SK-N-SH (cell line): ENCODE measurements around the gene YPEL1. TPM values are rescaled to one million over a fixed set of nuclear protein-coding genes. Genes with fewer than 3 reads are reported as not detected.

Source experiments
- CTCF ChIA-PET: fragments of 300-600, 350-600 bp; formaldehyde crosslinking; extraction: SDS; loops from one replicate; lab custom pipeline; 2021; lab: Yijun Ruan, JAX
- POLR2A ChIA-PET: fragments of 350-600 bp; sonication (Branson Sonifier 250); formaldehyde crosslinking; extraction: SDS; loops from one replicate; lab custom pipeline; 2020; ENCODE audit warnings: antibody characterized with exemption, inconsistent platforms; lab: Yijun Ruan, JAX
- DNase-seq: peaks from one replicate; pipeline ENCODE4 v3.0.0; 2012
- H2AFZ ChIP-seq: fragments of 200-600 bp; sonication (generic); 2 replicates; pipeline ENCODE4 v1.8.1; 2016; ENCODE audit warnings: antibody characterized with exemption, mild to moderate bottlenecking, low read depth
- H3F3A ChIP-seq: fragments of 200-600 bp; sonication (generic); replicated peaks from 2 replicates; pipeline ENCODE3; 2016; ENCODE audit warnings: antibody characterized with exemption, mild to moderate bottlenecking; ENCODE audit not compliant: insufficient read depth
- H3K27ac ChIP-seq, 2 experiments: fragments of 200-500 bp in 1 of 2; fragments of 200-600 bp in 1 of 2; sonication (Bioruptor generic) in 1 of 2; sonication (generic), shearing (Covaris generic) in 1 of 2; 2 replicates each; pipeline versions ENCODE4 v1.5.1 to v1.6.1; 2014 to 2016; ENCODE audit warnings: low read depth in 2 of 2, inconsistent platforms in 1 of 2, low read length in 1 of 2, mild to moderate bottlenecking in 1 of 2, mixed read lengths in 1 of 2
- H3K27me3 ChIP-seq: fragments of 200-600 bp; sonication (generic), shearing (Covaris generic); 2 replicates; pipeline ENCODE4 v1.6.1; 2016; ENCODE audit warnings: mixed run types; ENCODE audit not compliant: insufficient read depth
- H3K36me3 ChIP-seq, 2 experiments: fragments of 200-500 bp in 1 of 2; fragments of 200-600 bp in 1 of 2; sonication (Bioruptor generic) in 1 of 2; sonication (generic) in 1 of 2; replicated peaks in 1 of 2; 2 replicates each; pipeline versions ENCODE3 to v1.5.1; 2014 to 2016; ENCODE audit warnings: low read length in 1 of 2, mild to moderate bottlenecking in 1 of 2; ENCODE audit not compliant: insufficient read depth in 2 of 2, control insufficient read depth in 1 of 2
- H3K4me1 ChIP-seq, 2 experiments: fragments of 200-500 bp in 1 of 2; fragments of 200-600 bp in 1 of 2; sonication (Bioruptor generic) in 1 of 2; sonication (generic), shearing (Covaris generic) in 1 of 2; 2 replicates each; pipeline versions ENCODE4 v1.5.1 to v1.6.1; 2014 to 2016; ENCODE audit warnings: low read depth in 1 of 2, low read length in 1 of 2, mixed run types in 1 of 2; ENCODE audit not compliant: insufficient read depth in 2 of 2, control insufficient read depth in 1 of 2
- H3K4me2 ChIP-seq: fragments of 200-600 bp; sonication (generic), shearing (Covaris generic); 2 replicates; pipeline ENCODE4 v1.6.1; 2017; ENCODE audit warnings: mixed run types
- H3K4me3 ChIP-seq, 2 experiments: fragments of 200-500 bp in 1 of 2; fragments of 200-600 bp in 1 of 2; sonication (Bioruptor generic) in 1 of 2; sonication (generic), shearing (Covaris generic) in 1 of 2; 2 replicates each; pipeline versions ENCODE4 v1.5.1 to v1.8.1; 2014 to 2016; ENCODE audit warnings: low read depth in 2 of 2, inconsistent platforms in 1 of 2, low read length in 1 of 2, mild to moderate bottlenecking in 1 of 2, mixed read lengths in 1 of 2, moderate library complexity in 1 of 2
- H3K79me2 ChIP-seq: fragments of 200-600 bp; sonication (generic); 2 replicates; pipeline ENCODE4 v1.8.1; 2017; ENCODE audit warnings: mild to moderate bottlenecking; ENCODE audit not compliant: insufficient read depth
- H3K9ac ChIP-seq: fragments of 200-600 bp; sonication (generic); 2 replicates; pipeline ENCODE4 v1.6.1; 2017; ENCODE audit warnings: mixed run types
- H3K9me2 ChIP-seq: fragments of 200-600 bp; sonication (generic); 2 replicates; pipeline ENCODE4 v1.6.1; 2017; ENCODE audit warnings: mixed run types
- H3K9me3 ChIP-seq: fragments of 200-600 bp; sonication (generic); 2 replicates; pipeline ENCODE4 v1.6.1; 2017; ENCODE audit warnings: mixed run types, mild to moderate bottlenecking, moderate library complexity
- H4K20me1 ChIP-seq: fragments of 200-600 bp; sonication (generic); 2 replicates; pipeline ENCODE4 v1.6.1; 2017; ENCODE audit warnings: mild to moderate bottlenecking, mixed run types; ENCODE audit not compliant: insufficient read depth
- ELF1 ChIP-seq: IDR thresholded peaks from 2 replicates; pipeline ENCODE4 v1.4.0; 2012
- EP300 ChIP-seq, 2 experiments: IDR thresholded peaks; 2 replicates each; pipeline versions ENCODE4 v1.4.0 to v1.6.1; 2012; ENCODE audit warnings: borderline replicate concordance in 1 of 2, low read depth in 1 of 2, low read length in 1 of 2
- FOXM1 ChIP-seq: IDR thresholded peaks from 2 replicates; pipeline ENCODE4 v1.4.0; 2012; ENCODE audit warnings: low read depth, mild to moderate bottlenecking
- GATA2 ChIP-seq: sonication (generic); formaldehyde crosslinking; IDR thresholded peaks from 2 replicates; pipeline ENCODE4 v1.5.0; 2020; ENCODE audit warnings: mild to moderate bottlenecking, missing genetic modification reagents
- NFIC ChIP-seq: IDR thresholded peaks from 2 replicates; pipeline ENCODE4 v1.4.0; 2012; ENCODE audit warnings: borderline replicate concordance
- NRF1 ChIP-seq: IDR thresholded peaks from 2 replicates; pipeline ENCODE4 v1.6.1; 2012; ENCODE audit warnings: low read depth, mild to moderate bottlenecking, low read length
- POLR2AphosphoS5 ChIP-seq: IDR thresholded peaks from 2 replicates; pipeline ENCODE4 v1.6.1; 2012; ENCODE audit warnings: low read depth, low read length
- RAD21 ChIP-seq: IDR thresholded peaks from 2 replicates; pipeline ENCODE4 v1.6.1; 2012; ENCODE audit warnings: mild to moderate bottlenecking, low read length
- RCOR1 ChIP-seq: fragments of 150-350 bp; IDR thresholded peaks from 2 replicates; pipeline ENCODE4 v1.6.1; 2017; ENCODE audit warnings: antibody characterized with exemption, low read length
- RFX5 ChIP-seq: IDR thresholded peaks from 2 replicates; pipeline ENCODE4 v1.6.1; 2012; ENCODE audit warnings: mild to moderate bottlenecking, improper control_type of control experiment, low read length
- RXRA ChIP-seq: IDR thresholded peaks from 2 replicates; pipeline ENCODE4 v1.4.0; 2012; ENCODE audit warnings: low read depth, mild to moderate bottlenecking, borderline replicate concordance
- SIN3A ChIP-seq: IDR thresholded peaks from 2 replicates; pipeline ENCODE4 v1.6.1; 2012; ENCODE audit warnings: low read depth, mild to moderate bottlenecking, low read length, moderate library complexity, borderline replicate concordance
- TEAD4 ChIP-seq: IDR thresholded peaks from 2 replicates; pipeline ENCODE4 v1.4.0; 2012; ENCODE audit warnings: mild to moderate bottlenecking, borderline replicate concordance; ENCODE audit not compliant: insufficient read depth
- USF2 ChIP-seq: fragments of 150-350 bp; IDR thresholded peaks from 2 replicates; pipeline ENCODE4 v1.6.1; 2017; ENCODE audit warnings: antibody characterized with exemption, low read length, low read depth, borderline replicate concordance
- YY1 ChIP-seq: IDR thresholded peaks from 2 replicates; pipeline ENCODE4 v1.4.0; 2012; ENCODE audit warnings: low read depth, mild to moderate bottlenecking
- WGBS: methylation state at CpG from one replicate; pipeline ENCODE4 v1.1.6; 2017; ENCODE audit warnings: low lambda C conversion rate; 5-methylcytosine and 5-hydroxymethylcytosine counted together
- polyA plus RNA-seq, 3 experiments: library from polyadenylated mRNA; depleted of rRNA; stranded (reverse); fragments of >200 nt; gene quantifications; 2 replicates each; pipeline ENCODE4 v1.2.3, GENCODE V29; 2012
- TF ChIP-seq, protein P1 (sequence below): IDR thresholded peaks from 2 replicates; pipeline ENCODE4; 2012
- TF ChIP-seq, protein P2 (sequence below): fragments of 200-600 bp; sonication (generic); IDR thresholded peaks from 2 replicates; pipeline ENCODE4 v1.6.1; 2017; ENCODE audit warnings: antibody characterized with exemption, mild to moderate bottlenecking, moderate library complexity

The YPEL1 gene
- polyA plus RNA-seq, 1 of the 3 experiments (the other 2 are of a cell fraction) = 2.4 TPM

DNA sequence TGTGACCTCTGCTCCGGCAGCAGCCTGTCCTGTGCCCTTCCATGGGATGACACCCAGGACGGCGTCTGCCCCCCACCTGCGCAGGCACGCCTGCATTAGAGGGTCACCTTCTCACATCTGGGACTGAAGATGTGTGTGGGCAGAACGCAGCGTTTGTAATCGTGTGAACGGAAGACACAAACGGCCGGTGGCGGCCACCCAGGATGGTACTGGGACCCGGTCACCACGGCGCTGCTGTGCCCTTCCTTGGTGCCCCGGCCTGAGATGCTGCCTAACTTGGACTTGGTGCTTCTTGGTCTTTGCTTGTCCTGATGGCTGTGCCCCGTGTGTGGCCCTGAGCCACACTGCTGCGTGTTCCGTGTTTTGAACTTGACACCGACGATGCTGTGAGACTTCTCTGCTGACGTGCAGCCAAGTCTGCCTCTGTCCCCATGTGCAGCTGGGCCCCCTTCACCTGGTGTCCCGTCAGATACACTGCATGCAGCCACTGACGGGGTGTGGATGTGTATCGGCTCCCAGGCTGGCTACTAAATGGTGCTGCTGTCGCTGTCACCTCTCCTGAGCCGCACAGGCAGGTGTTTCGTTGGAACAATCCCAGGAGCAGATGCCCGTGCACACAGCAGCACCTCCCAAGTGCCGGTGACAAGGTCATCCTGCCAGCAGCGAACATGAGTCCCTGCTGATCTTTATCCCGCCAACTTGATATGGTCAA lies 21.4 kb downstream of the YPEL1 start:
- Histone ChIP-seq H3K9me3 (no peaks in the 10 kb centered on the region), H3F3A (peaks cover 3% of the 10 kb centered on the region), H3K36me3 (no peaks in the 10 kb centered on the region), H3K9me2 (no peaks in the 10 kb centered on the region), H3K4me1 (peaks cover 0 to 8% of the 10 kb centered on the region in 2 experiments; a peak in 1 of 4 replicates), H4K20me1 (no peaks in the 10 kb centered on the region), H3K79me2 (no peaks in the 10 kb centered on the region), H3K27ac (no peak overlapping the region), H3K4me3 (no peak overlapping the region), H3K27me3 (no peaks in the 10 kb centered on the region), H2AFZ (no peak overlapping the region), H3K4me2 (no peak overlapping the region), H3K9ac (no peak overlapping the region)
- DNase-seq = no peak
- 92% methylated on average over 21 of the region's 32 CpGs for WGBS
- TF ChIP-seq GATA2 (no peak), EP300 (IDR thresholded peaks at IDR 0.05; ENCODE audit: borderline replicate concordance in 1 of 2, low read depth in 1 of 2, low read length in 1 of 2) (no peak), RCOR1 (no peak), USF2 (no peak), RAD21 (no peak), RXRA (no peak), FOXM1 (no peak), ELF1 (no peak), NRF1 (no peak)
- TF ChIP-seq, protein P1, sequence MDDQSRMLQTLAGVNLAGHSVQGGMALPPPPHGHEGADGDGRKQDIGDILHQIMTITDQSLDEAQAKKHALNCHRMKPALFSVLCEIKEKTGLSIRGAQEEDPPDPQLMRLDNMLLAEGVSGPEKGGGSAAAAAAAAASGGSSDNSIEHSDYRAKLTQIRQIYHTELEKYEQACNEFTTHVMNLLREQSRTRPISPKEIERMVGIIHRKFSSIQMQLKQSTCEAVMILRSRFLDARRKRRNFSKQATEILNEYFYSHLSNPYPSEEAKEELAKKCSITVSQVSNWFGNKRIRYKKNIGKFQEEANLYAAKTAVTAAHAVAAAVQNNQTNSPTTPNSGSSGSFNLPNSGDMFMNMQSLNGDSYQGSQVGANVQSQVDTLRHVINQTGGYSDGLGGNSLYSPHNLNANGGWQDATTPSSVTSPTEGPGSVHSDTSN = no peak
- TF ChIP-seq, protein P2, sequence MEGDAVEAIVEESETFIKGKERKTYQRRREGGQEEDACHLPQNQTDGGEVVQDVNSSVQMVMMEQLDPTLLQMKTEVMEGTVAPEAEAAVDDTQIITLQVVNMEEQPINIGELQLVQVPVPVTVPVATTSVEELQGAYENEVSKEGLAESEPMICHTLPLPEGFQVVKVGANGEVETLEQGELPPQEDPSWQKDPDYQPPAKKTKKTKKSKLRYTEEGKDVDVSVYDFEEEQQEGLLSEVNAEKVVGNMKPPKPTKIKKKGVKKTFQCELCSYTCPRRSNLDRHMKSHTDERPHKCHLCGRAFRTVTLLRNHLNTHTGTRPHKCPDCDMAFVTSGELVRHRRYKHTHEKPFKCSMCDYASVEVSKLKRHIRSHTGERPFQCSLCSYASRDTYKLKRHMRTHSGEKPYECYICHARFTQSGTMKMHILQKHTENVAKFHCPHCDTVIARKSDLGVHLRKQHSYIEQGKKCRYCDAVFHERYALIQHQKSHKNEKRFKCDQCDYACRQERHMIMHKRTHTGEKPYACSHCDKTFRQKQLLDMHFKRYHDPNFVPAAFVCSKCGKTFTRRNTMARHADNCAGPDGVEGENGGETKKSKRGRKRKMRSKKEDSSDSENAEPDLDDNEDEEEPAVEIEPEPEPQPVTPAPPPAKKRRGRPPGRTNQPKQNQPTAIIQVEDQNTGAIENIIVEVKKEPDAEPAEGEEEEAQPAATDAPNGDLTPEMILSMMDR = no peak
- ChIA-PET POLR2A (no interaction called here), CTCF (interaction anchor here (0.7 to 8.7 kb wide), 8 partner anchors 12 to 224 kb away, joined by 3 to 90 read pairs (median 4); partner anchors contain the start of gene YPEL1)

GRCh38 chr22:21713428-21714058 lies 22.1 kb downstream of the YPEL1 start:
- ChIA-PET CTCF (interaction anchor here (0.7 to 8.7 kb wide), 9 partner anchors 12 to 239 kb away, joined by 3 to 90 read pairs (median 3); partner anchors contain the start of genes PPM1F and YPEL1), POLR2A (interaction anchor here (1.0 kb wide), 1 partner anchor 22 kb away, joined by 3 read pairs; no protein-coding TSS in a partner anchor)
- DNase-seq = no peak
- Histone ChIP-seq H3K9ac (no peak overlapping the region), H3K36me3 (no peaks in the 10 kb centered on the region), H3K4me1 (peaks cover 0 to 10% of the 10 kb centered on the region in 2 experiments; a peak in 1 of 4 replicates), H3K4me2 (0 out of 2 replicates have a peak overlapping the region, but pooled peaks have one; percentile 5), H3K4me3 (no peak overlapping the region), H3K9me2 (no peaks in the 10 kb centered on the region), H3K79me2 (no peaks in the 10 kb centered on the region), H3K9me3 (no peaks in the 10 kb centered on the region), H3F3A (no peaks in the 10 kb centered on the region), H2AFZ (peak overlapping the region; percentile 66; the same call in 1 of the 2 replicates), H4K20me1 (no peaks in the 10 kb centered on the region), H3K27ac (no peak overlapping the region), H3K27me3 (no peaks in the 10 kb centered on the region)
- WGBS = 50% methylated on average over 5 of the region's 9 CpGs
- TF ChIP-seq, protein P2 = no peak
- TF ChIP-seq RAD21 (no peak), POLR2AphosphoS5 (no peak), USF2 (no peak), RFX5 (no peak), TEAD4 (no peak), SIN3A (no peak), NFIC (no peak), YY1 (no peak)
